Osteocyte (in vitro differentiated cells): ENCODE measurements around the gene CFAP52. TPM values are rescaled to one million over a fixed set of nuclear protein-coding genes. Genes with fewer than 3 reads are reported as not detected.
"Not testable (repeated sequence)": the region's sequence is repeated elsewhere in the genome, so short reads cannot be mapped to it uniquely, and the experiment has no call there.

Source experiments
- DNase-seq: peaks from one replicate; pipeline ENCODE4 v3.0.0; 2021; ENCODE audit warnings: mixed read lengths; ENCODE audit not compliant: unreplicated experiment; ENCODE audit errors: extremely low spot score
- H3K27ac Mint-ChIP-seq: one replicate; pipeline ENCODE4 v1.8.0; 2021; ENCODE audit warnings: mild to moderate bottlenecking, mixed read lengths; ENCODE audit not compliant: unreplicated experiment
- H3K27me3 Mint-ChIP-seq: one replicate; pipeline ENCODE4 v1.8.0; 2021; ENCODE audit warnings: mixed read lengths; ENCODE audit not compliant: unreplicated experiment
- H3K36me3 Mint-ChIP-seq: one replicate; pipeline ENCODE4 v1.8.0; 2021; ENCODE audit warnings: mixed read lengths; ENCODE audit not compliant: unreplicated experiment
- H3K4me1 Mint-ChIP-seq: one replicate; pipeline ENCODE4 v1.8.0; 2021; ENCODE audit warnings: mixed read lengths; ENCODE audit not compliant: unreplicated experiment
- H3K4me3 Mint-ChIP-seq: one replicate; pipeline ENCODE4 v1.8.0; 2021; ENCODE audit warnings: mild to moderate bottlenecking, moderate library complexity, mixed read lengths; ENCODE audit not compliant: unreplicated experiment
- H3K9me3 Mint-ChIP-seq: one replicate; pipeline ENCODE4 v1.8.0; 2021; ENCODE audit warnings: mixed read lengths; ENCODE audit not compliant: unreplicated experiment
- total RNA-seq: library from RNA; stranded (reverse); gene quantifications from 2 replicates; pipeline ENCODE4 v1.2.1, GENCODE V29; 2021
- TF ChIP-seq, protein P1 (sequence below): fragments of 200-600 bp; sonication (generic); IDR thresholded peaks from 2 replicates; pipeline ENCODE4 v1.5.0; 2021; ENCODE audit warnings: antibody characterized with exemption, mild to moderate bottlenecking, moderate library complexity

Gene CFAP52
- total RNA-seq, 1 donor from 2014 or later: not detected

DNA sequence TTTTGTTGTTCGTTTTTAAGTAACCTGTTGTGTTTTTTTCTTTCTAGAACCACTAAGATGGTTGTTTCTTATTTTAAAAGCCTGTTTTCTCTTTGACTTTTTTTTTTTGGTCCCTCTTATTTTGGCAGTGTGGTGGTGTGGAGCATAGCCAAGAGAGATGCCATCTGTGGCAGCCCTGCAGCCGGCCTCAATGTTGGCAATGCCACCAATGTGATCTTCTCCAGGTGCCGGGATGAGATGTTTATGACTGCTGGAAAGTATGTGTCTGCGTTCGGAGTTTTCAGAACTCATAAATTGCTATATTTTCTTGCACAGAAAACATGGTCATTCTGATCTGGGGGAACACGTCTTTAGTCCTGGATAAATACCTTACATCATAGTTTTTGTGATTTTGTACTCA lies 17.6 kb downstream of the CFAP52 start:
- H3K36me3 Mint-ChIP-seq: no peaks in the 10 kb centered on the region
- no peak for DNase-seq
- TF ChIP-seq, protein P1, sequence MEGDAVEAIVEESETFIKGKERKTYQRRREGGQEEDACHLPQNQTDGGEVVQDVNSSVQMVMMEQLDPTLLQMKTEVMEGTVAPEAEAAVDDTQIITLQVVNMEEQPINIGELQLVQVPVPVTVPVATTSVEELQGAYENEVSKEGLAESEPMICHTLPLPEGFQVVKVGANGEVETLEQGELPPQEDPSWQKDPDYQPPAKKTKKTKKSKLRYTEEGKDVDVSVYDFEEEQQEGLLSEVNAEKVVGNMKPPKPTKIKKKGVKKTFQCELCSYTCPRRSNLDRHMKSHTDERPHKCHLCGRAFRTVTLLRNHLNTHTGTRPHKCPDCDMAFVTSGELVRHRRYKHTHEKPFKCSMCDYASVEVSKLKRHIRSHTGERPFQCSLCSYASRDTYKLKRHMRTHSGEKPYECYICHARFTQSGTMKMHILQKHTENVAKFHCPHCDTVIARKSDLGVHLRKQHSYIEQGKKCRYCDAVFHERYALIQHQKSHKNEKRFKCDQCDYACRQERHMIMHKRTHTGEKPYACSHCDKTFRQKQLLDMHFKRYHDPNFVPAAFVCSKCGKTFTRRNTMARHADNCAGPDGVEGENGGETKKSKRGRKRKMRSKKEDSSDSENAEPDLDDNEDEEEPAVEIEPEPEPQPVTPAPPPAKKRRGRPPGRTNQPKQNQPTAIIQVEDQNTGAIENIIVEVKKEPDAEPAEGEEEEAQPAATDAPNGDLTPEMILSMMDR: no peak
- no peaks in the 10 kb centered on the region for H3K9me3 Mint-ChIP-seq
- H3K4me1 Mint-ChIP-seq: no peaks in the 10 kb centered on the region
- peaks cover 25% of the 10 kb centered on the region for H3K27me3 Mint-ChIP-seq
- no peak overlapping the region for H3K27ac Mint-ChIP-seq
- H3K4me3 Mint-ChIP-seq: no peak overlapping the region

DNA sequence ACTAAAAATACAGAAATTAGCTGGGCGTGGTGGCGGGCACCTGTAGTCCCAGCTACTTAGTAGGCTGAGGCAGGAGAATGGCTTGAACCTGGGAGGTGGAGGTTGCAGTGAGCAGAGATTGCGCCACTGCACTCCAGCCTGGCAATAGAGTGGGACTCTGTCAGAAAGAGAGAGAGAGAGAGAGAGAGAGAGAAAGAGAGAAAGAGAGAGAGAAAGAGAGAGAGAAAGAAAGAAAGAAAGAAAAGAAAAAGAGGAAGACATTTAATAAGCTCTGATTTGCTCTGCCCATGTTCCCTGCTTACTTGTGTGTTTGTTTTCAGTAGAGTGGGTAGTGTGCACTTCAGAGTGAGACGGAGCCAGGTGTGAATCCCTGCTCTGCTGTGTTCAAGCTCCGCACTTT lies 21.2 kb downstream of the CFAP52 start:
- peaks cover 29% of the 10 kb centered on the region for H3K27me3 Mint-ChIP-seq
- not testable (repeated sequence) for H3K27ac Mint-ChIP-seq, H3K4me1 Mint-ChIP-seq, DNase-seq, H3K4me3 Mint-ChIP-seq, H3K36me3 Mint-ChIP-seq, H3K9me3 Mint-ChIP-seq

DNA sequence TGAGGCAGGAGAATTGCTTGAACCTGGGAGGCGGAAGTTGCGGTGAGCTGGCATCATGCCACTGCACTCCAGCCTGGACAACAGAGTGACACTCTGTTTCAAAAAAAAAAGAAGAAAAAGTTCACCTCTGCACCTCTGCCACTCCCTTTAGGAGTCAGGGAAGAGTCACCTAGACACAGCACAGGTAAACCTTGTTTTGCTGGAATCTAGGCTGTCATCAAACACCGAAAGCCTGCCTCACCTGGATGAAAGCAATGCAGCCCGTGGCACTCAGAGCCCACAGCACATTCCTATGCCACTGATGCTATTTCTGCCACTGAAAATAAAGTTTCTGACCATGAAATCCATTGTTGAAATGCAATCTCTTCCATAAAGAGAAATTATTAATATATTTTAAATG lies 22.2 kb downstream of the CFAP52 start:
- no peak overlapping the region for H3K27ac Mint-ChIP-seq
- DNase-seq: no peak
- TF ChIP-seq, protein P1: no peak
- H3K9me3 Mint-ChIP-seq: no peaks in the 10 kb centered on the region
- no peak overlapping the region for H3K4me3 Mint-ChIP-seq
- H3K27me3 Mint-ChIP-seq: peaks cover 26% of the 10 kb centered on the region
- no peaks in the 10 kb centered on the region for H3K36me3 Mint-ChIP-seq
- no peaks in the 10 kb centered on the region for H3K4me1 Mint-ChIP-seq

DNA sequence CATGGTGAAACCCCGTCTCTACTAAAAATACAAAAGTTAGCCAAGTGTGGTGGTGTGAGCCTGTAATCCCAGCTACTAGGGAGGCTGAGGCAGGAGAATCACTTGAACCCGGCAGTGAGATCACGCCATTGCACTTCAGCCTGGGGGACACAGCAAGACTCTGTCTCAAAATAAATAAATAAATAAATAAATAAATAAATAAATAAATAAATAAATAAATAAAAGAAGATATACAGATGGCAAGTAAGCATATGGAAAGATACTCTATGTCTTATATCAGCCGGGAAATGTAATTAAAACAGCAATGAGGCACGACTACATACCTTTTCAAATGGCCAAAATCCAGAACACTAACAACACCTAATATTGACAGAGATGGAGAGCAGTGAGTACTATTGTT lies 28.1 kb downstream of the CFAP52 start:
- H3K27ac Mint-ChIP-seq, H3K4me3 Mint-ChIP-seq, H3K4me1 Mint-ChIP-seq, DNase-seq, H3K36me3 Mint-ChIP-seq, H3K9me3 Mint-ChIP-seq: not testable (repeated sequence)
- peaks cover 25% of the 10 kb centered on the region for H3K27me3 Mint-ChIP-seq

DNA sequence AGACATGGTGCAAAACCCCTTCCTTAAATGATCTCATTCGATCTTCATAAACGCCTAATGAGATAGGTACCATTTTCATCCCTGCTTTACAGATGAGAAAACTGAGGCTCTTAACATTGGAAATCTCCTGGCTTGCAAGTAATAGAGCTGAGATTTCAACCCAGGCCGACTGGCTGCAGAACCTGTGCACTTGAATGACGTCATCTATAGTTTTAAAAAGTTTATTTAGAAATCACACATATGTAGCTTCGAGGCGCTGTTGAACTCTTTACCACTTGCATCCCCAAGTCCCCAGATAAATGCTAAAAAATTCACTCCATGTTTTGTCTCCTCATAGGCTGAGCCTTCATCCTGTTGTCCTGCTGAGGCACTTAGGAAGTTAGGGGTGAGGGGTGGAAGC lies 30.0 kb downstream of the CFAP52 start:
- Mint-ChIP-seq H3K4me3 (no peak overlapping the region), H3K9me3 (no peaks in the 10 kb centered on the region), H3K27ac (no peak overlapping the region), H3K27me3 (peaks cover 21% of the 10 kb centered on the region), H3K4me1 (no peaks in the 10 kb centered on the region), H3K36me3 (no peaks in the 10 kb centered on the region)
- TF ChIP-seq, protein P1: no peak
- DNase-seq: no peak

DNA sequence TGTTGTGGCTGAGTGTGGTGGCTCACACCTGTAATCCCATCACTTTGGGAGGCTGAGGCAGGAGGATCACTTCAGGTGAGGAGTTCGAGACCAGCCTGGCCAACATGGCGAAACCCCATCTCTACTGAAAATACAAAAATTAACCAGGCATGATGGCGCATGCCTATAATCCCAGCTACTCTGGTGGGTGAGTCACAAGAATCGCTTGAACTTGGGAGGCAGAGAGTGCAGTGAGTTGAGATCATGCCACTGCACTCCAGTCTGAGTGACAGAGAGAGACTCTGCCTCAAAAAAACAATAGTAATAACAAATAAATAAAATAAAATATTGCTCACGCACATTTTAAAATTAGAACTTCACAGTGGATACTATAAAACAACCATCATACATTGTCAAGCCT lies 30.6 kb downstream of the CFAP52 start:
- not testable (repeated sequence) for H3K27ac Mint-ChIP-seq, H3K4me1 Mint-ChIP-seq, H3K9me3 Mint-ChIP-seq, H3K4me3 Mint-ChIP-seq, DNase-seq, H3K36me3 Mint-ChIP-seq
- H3K27me3 Mint-ChIP-seq: peaks cover 23% of the 10 kb centered on the region

DNA sequence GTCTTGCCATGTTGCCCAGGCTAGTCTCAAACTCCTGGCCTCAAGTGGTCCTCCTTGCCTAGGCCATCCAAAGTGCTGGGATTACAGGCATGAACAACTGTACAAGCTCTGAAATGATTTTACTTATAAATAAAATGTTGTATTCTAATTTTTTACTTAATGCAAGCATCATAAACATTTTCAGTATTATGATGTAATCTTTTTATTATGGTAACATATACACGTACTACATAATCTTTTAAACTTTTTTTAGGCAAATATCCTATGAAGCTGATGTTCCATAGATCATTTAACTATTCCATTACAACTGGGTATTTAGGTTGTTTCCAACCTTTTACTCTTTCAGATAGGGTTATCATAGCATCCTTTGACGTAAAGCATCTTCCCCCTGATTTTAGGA lies 35.1 kb downstream of the CFAP52 start:
- H3K27me3 Mint-ChIP-seq: peaks cover 17% of the 10 kb centered on the region
- no peaks in the 10 kb centered on the region for H3K4me1 Mint-ChIP-seq
- no peak overlapping the region for H3K27ac Mint-ChIP-seq

More for the DNA sequence above, 35.1 kb downstream of the CFAP52 start:
- Mint-ChIP-seq H3K36me3 (no peaks in the 10 kb centered on the region), H3K4me3 (no peak overlapping the region), H3K9me3 (no peaks in the 10 kb centered on the region)
- TF ChIP-seq, protein P1: no peak
- DNase-seq: no peak
